HL-60 (cell line): ENCODE data around the gene FES.

Experiments
- DNase-seq, 2 experiments: peaks; one replicate each; pipeline ENCODE4 v3.0.0-alpha.2; 2010 to 2020; ENCODE audit warnings: low read depth in 1 of 2, low spot score in 1 of 2
- H3K27ac ChIP-seq: fragments of 250-450 bp; sonication (Bioruptor Pico); replicated peaks from 2 replicates; pipeline ENCODE4 v1.5.1; 2020; ENCODE audit warnings: mild to moderate bottlenecking, moderate library complexity
- H3K27me3 ChIP-seq: fragments of 250-450 bp; sonication (Bioruptor Pico); 2 replicates; pipeline ENCODE4 v1.5.1; 2021; ENCODE audit warnings: mild to moderate bottlenecking, moderate library complexity; ENCODE audit not compliant: insufficient read depth, poor library complexity, severe bottlenecking
- H3K4me3 ChIP-seq: replicated peaks from 2 replicates; pipeline ENCODE4 v1.5.1; 2011; ENCODE audit warnings: mild to moderate bottlenecking, control low read depth, low read length; ENCODE audit not compliant: insufficient read depth
- CTCF ChIP-seq: IDR thresholded peaks from one replicate; pipeline ENCODE4 v1.5.1; 2011; ENCODE audit warnings: low read length, control low read depth, inconsistent platforms; ENCODE audit not compliant: insufficient read depth
- GABPA ChIP-seq: IDR thresholded peaks from 2 replicates; pipeline ENCODE4 v1.6.1; 2012; ENCODE audit warnings: low read depth
- POLR2AphosphoS5 ChIP-seq: IDR thresholded peaks from 2 replicates; pipeline ENCODE4 v1.6.1; 2012; ENCODE audit warnings: low read depth
- SPI1 ChIP-seq: IDR thresholded peaks from 2 replicates; pipeline ENCODE4 v1.6.1; 2012; ENCODE audit warnings: low read depth, mild to moderate bottlenecking, borderline replicate concordance
- TF ChIP-seq, protein P1 (sequence below): IDR thresholded peaks from 2 replicates; pipeline ENCODE4 v1.6.1; 2012; ENCODE audit warnings: low read depth; ENCODE audit not compliant: insufficient replicate concordance

The FES gene

DNA sequence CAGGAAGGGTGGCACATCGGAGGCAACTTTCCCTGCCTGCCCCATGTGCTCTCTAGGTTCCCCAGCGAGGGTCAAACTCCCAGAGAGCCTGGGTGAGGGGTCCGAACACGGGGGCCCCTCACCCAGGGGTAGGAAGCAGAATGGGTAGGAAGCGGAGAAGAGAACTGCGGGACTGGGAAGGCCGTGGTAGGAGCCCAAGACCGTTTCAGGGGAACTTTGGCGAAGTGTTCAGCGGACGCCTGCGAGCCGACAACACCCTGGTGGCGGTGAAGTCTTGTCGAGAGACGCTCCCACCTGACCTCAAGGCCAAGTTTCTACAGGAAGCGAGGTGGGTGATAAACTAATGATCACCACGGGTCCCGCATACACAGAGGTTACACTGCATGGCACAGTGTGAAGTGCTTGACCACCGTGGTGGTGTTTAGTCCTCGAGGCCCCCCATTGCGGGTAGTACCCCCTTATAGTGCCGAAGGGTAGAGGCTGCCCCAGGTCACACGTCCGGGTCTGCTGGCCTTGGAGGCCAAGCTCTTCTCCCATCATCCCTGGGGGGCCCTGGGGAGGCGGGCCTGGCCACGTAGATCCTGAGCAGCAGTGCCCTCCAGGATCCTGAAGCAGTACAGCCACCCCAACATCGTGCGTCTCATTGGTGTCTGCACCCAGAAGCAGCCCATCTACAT, 8.3 kb downstream of the FES start:
- H3K4me3 ChIP-seq: no peak overlapping the region

DNA sequence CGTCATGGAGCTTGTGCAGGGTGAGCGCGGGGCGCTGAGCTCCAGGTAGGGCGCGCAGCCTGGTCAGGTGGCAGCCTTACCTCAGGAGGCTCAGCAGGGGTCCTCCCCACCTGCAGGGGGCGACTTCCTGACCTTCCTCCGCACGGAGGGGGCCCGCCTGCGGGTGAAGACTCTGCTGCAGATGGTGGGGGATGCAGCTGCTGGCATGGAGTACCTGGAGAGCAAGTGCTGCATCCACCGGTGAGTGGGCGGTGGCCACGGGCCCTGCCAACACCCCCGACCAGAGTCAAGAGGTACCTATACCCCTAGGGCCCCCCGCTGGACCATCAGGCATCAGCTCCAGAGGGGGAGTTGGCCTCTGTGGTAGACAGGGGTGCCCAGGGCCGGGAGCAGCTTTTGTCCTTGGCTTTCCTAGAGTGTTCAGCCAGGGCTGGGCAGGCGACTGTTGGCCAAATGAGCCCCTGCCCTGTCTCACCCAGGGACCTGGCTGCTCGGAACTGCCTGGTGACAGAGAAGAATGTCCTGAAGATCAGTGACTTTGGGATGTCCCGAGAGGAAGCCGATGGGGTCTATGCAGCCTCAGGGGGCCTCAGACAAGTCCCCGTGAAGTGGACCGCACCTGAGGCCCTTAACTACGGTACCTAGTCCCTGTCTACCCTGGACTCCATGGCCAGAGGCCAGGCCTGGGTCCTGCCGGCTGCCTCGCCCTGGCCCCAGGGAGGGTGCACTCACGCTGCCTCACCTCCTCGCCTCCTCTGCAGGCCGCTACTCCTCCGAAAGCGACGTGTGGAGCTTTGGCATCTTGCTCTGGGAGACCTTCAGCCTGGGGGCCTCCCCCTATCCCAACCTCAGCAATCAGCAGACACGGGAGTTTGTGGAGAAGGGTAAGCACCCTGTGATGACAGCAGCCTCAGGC, 9.1 kb downstream of the FES start:
- H3K27me3 ChIP-seq: no peaks in the 10 kb centered on the region
- TF ChIP-seq SPI1 (no peak), POLR2AphosphoS5 (no peak), GABPA (no peak)
- TF ChIP-seq, protein P1, sequence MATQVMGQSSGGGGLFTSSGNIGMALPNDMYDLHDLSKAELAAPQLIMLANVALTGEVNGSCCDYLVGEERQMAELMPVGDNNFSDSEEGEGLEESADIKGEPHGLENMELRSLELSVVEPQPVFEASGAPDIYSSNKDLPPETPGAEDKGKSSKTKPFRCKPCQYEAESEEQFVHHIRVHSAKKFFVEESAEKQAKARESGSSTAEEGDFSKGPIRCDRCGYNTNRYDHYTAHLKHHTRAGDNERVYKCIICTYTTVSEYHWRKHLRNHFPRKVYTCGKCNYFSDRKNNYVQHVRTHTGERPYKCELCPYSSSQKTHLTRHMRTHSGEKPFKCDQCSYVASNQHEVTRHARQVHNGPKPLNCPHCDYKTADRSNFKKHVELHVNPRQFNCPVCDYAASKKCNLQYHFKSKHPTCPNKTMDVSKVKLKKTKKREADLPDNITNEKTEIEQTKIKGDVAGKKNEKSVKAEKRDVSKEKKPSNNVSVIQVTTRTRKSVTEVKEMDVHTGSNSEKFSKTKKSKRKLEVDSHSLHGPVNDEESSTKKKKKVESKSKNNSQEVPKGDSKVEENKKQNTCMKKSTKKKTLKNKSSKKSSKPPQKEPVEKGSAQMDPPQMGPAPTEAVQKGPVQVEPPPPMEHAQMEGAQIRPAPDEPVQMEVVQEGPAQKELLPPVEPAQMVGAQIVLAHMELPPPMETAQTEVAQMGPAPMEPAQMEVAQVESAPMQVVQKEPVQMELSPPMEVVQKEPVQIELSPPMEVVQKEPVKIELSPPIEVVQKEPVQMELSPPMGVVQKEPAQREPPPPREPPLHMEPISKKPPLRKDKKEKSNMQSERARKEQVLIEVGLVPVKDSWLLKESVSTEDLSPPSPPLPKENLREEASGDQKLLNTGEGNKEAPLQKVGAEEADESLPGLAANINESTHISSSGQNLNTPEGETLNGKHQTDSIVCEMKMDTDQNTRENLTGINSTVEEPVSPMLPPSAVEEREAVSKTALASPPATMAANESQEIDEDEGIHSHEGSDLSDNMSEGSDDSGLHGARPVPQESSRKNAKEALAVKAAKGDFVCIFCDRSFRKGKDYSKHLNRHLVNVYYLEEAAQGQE: no peak
- no peak overlapping the region for H3K4me3 ChIP-seq
- no peak overlapping the region for H3K27ac ChIP-seq
- DNase-seq: no peak

More for the DNA sequence above, 8.3 kb downstream of the FES start:
- Histone ChIP-seq H3K27ac (no peak overlapping the region), H3K27me3 (no peaks in the 10 kb centered on the region)
- DNase-seq: no peak
- TF ChIP-seq CTCF: no peak
- TF ChIP-seq, protein P1: no peak
- no peak for TF ChIP-seq POLR2AphosphoS5

GRCh38 chr15:90895571-90896117, 11.3 kb downstream of the FES start:
- peak in 1 of 2 experiments; percentile 37 for DNase-seq

More at GRCh38 chr15:90895571-90896117, 11.3 kb downstream of the FES start:
- Histone ChIP-seq H3K27me3 (no peaks in the 10 kb centered on the region), H3K27ac (no peak overlapping the region), H3K4me3 (no peak overlapping the region)
- TF ChIP-seq CTCF (peak; percentile 0), POLR2AphosphoS5 (peak; percentile 27), GABPA (no peak)
